GM23248 (cell line): ENCODE measurements around the gene TAS2R42.

Experiments
- EZH2 ChIP-seq: fragments of 200-600 bp; sonication (generic); IDR thresholded peaks from 2 replicates; pipeline ENCODE4 v1.6.1; 2018; ENCODE audit warnings: antibody characterized with exemption, mild to moderate bottlenecking; ENCODE audit not compliant: insufficient read depth, poor library complexity, severe bottlenecking
- EZH2phosphoT487 ChIP-seq: fragments of 200-600 bp; sonication (generic); IDR thresholded peaks from 2 replicates; pipeline ENCODE4 v1.6.1; 2018; ENCODE audit warnings: antibody characterized with exemption, moderate library complexity, mild to moderate bottlenecking, low read depth; ENCODE audit not compliant: insufficient read depth

- TF ChIP-seq EZH2phosphoT487 (no peak), EZH2 (no peak)
Measured at GRCh38 chr12:11162502-11162901, 24.2 kb downstream of the TAS2R42 start.
